Stimulated activated CD8-positive, alpha-beta memory T cell treated with anti-CD3 and anti-CD28 coated beads, Interleukin-12 subunit alpha, Interleukin-12 subunit beta, amount 100 ng/mL, for 24 hours (primary cell): ENCODE data around the gene DDX47.
"Not testable (repeated sequence)": the region's sequence is repeated elsewhere in the genome, so short reads cannot be mapped to it uniquely, and the experiment has no call there.

ENCODE experiments used
- DNase-seq: peaks from one replicate; pipeline ENCODE4 v3.0.0-alpha.2; 2020; ENCODE audit errors: extremely low read depth

The DDX47 gene

DNA sequence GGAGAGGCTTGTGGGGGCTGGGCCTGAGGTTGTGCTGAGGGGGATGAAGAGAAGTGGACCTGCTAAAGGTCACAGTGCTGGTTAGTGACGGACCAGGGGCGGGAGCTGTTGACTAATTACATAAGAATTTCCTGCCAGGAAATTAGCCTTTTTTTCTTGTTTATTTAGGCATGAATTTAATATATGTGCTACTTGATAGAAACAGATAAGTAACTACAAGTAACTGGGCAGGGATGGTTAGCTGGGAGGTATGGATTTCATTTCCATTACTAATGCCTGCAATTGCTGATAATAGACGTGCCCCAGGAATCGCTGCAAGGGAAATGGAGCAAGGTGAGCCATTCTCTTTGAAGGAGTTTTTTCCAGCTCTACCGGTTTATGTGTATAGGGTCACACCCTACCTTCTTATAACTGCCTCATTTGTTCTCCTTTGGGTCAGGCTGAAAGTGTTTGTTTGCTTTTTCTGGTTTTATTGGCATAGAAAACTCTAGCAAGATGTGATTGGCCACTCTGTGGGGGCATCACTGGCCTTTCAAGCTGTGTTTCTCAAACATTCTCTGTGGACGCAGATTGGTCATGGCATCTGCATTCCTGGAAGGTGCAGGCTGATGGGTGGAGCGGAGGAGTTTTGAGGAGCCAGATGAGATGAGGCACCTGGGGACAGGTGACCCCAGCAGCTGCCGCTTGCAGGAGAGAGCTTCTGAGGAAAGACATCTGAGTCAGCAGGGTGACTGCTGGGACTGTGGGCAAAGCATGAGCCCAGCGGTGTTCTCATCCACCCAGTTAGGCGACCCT, 59.2 kb downstream of the DDX47 start:
- no peak for DNase-seq

DNA sequence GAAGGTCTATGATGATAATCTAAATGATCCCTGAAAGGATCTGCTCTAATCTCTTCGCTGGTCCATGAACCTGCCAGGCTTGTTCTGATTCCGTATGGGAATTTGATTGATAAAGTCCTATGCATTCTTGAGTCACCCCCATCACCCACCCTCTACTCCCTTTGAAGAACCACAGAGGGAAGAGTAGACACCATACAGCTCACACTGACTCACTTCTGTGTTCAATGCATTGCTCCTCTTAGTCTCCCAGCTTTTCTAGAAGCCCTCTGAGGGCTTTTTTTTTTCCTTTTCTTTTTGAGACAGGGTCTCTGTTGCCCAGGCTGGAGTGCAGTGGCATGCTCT, 59.8 kb downstream of the DDX47 start:
- DNase-seq = no peak

DNA sequence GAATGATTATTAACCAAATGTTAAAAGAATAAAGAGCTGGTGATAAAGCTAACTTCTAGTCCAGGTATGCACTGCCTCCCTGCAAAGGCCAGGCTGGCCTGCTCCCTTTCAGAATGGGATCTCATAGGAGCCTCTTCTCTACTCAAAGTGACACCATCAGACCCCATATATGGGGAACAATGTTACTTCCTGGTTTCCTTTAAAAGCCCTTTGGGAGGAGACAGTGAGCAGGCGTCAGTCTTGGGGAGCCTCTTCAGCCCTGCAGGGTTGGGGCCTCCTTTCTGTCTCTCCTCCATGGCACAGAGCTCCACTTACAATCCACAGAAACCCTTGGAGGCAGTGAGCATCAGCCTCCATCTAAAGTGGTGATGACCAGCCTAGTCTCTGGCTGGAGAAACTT, 60.9 kb downstream of the DDX47 start:
- DNase-seq = no peak

GRCh38 chr12:12875301-12875700, 62.2 kb downstream of the DDX47 start:
- not testable (repeated sequence) for DNase-seq

DNA sequence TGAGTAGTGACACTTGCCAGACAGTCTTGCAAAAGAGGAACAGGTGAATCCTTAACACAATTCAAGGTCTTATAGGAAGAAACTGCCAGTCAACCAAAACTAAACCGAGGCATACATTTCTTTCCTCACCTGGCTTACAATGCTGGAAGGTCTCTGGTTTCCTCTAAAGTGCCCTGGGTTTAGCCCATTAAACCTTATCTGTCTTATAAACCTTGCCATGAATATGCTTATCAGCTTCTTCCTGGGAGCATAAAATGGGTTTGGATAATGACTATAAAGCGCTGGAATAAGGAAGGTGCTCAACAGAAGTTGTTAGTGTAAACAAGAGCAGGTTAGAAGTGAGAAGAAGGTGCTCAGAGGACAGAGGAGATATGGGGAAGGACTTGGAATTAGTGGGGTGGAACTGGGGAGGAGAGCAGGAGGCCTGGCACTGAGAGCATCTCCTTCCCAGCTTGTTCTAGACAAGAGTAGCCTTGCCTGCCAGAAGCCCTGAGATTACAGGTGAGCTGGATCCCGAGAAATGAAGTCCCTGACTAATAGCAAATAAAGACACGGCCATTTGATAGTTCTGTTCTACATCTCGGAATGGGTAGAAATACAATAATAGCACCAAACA, 64.1 kb downstream of the DDX47 start:
- no peak for DNase-seq

GRCh38 chr12:12877781-12878455, 64.8 kb downstream of the DDX47 start:
- no peak for DNase-seq
